ENCODE data around the gene RAB14. TPM values are rescaled to one million over a fixed set of nuclear protein-coding genes. Genes with fewer than 3 reads are reported as not detected.

RAB14 gene
- total and polyA plus RNA-seq, 2 experiments from 2014 or later, result 22.8 to 31.0 TPM

- Histone ChIP-seq H3K9me2 (ENCODE audit: insufficient read depth) (no peaks in the 10 kb centered on the region), H2AFZ (no peak overlapping the region), H4K20me1 (replicated peaks; ENCODE audit: insufficient read depth) (peaks cover 9% of the 10 kb centered on the region; the same call in 1 of the 2 replicates), H3K4me3 (no peak overlapping the region), H3K27me3 (ENCODE audit: insufficient read depth) (no peaks in the 10 kb centered on the region), H3K4me2 (no peak overlapping the region), H3K79me2 (replicated peaks; ENCODE audit: insufficient read depth) (peaks cover 26% of the 10 kb centered on the region), H3K4me1 (ENCODE audit: insufficient read depth) (no peaks in the 10 kb centered on the region), H3K27ac (ENCODE audit: low read depth) (no peak overlapping the region; the same call in 1 of the 2 replicates), H3K36me3 (ENCODE audit: insufficient read depth) (0 out of 2 replicates have a peak, but pooled peaks cover 2% of the 10 kb centered on the region), H3F3A (replicated peaks; ENCODE audit: low read depth) (no peaks in the 10 kb centered on the region)
- peak overlapping the region; percentile 61 for H3K27ac Mint-ChIP-seq
- peaks cover 17% of the 10 kb centered on the region; the same call in 2 of the 3 replicates for H3K36me3 Mint-ChIP-seq (ENCODE audit: low read depth)
- no peak overlapping the region for H3K4me3 Mint-ChIP-seq
- H3K4me1 Mint-ChIP-seq, result peaks cover 5% of the 10 kb centered on the region; the same call in 2 of the 3 replicates
- no peaks in the 10 kb centered on the region for H3K27me3 Mint-ChIP-seq (ENCODE audit: insufficient read depth, low read depth, poor library complexity)
- H3K9me3 Mint-ChIP-seq, result no peaks in the 10 kb centered on the region
- DNase-seq (ENCODE audit: low spot score) (no peak), ATAC-seq (no peak)
- TF ChIP-seq NANOG (IDR thresholded peaks at IDR 0.05; ENCODE audit: borderline replicate concordance), result no peak
- TF ChIP-seq POLR2AphosphoS5 (IDR thresholded peaks at IDR 0.05; ENCODE audit: low read depth), result no peak
- TF ChIP-seq CREB1 (CRISPR knock-in tag; IDR thresholded peaks at IDR 0.05; ENCODE audit: low read depth), result no peak
- TF ChIP-seq EZH2 (IDR thresholded peaks at IDR 0.05; ENCODE audit: low read depth, unreplicated experiment), result no peak
- TF ChIP-seq ETS1 (IDR thresholded peaks at IDR 0.05), result no peak
- TF ChIP-seq CTCF (conservative IDR thresholded peaks at IDR 0.05; ENCODE audit: low read depth in 2 of 2), result no peak
- no peak for TF ChIP-seq ZNF462 (CRISPR knock-in tag; IDR thresholded peaks at IDR 0.05)
- TF ChIP-seq STAT1 (IDR thresholded peaks at IDR 0.05; ENCODE audit: unreplicated experiment), result no peak
- no peak for TF ChIP-seq ZNF331 (CRISPR knock-in tag; IDR thresholded peaks at IDR 0.05; ENCODE audit: low read depth)
- no peak for TF ChIP-seq REST (IDR thresholded peaks at IDR 0.05; ENCODE audit: unreplicated experiment)
- no peak for TF ChIP-seq EZH2phosphoT487 (IDR thresholded peaks at IDR 0.05; ENCODE audit: unreplicated experiment)
Measured at GRCh38 chr9:121183666-121184423, 17.8 kb downstream of the RAB14 start.
